NCI-H774 (cell line): ENCODE data around the gene CEP128.

Experiments used
- DNase-seq: peaks from one replicate; lab custom pipeline; 2025; lab: John Stamatoyannopoulos, UW

Gene CEP128

GRCh38 chr14:80545935-80546854, 395.3 kb downstream of the CEP128 start:
- DNase-seq = no peak

- no peak for DNase-seq
Observed at GRCh38 chr14:80544366-80544765, 397.2 kb downstream of the CEP128 start.

GRCh38 chr14:80543211-80543610, 398.3 kb downstream of the CEP128 start:
- DNase-seq = no peak

- no peak for DNase-seq
Observed at GRCh38 chr14:80538633-80539375, 402.7 kb downstream of the CEP128 start.

- DNase-seq = no peak
Observed at GRCh38 chr14:80537626-80538025, 403.9 kb downstream of the CEP128 start.

- DNase-seq = no peak
Observed at GRCh38 chr14:80536456-80536855, 405.1 kb downstream of the CEP128 start.

- no peak for DNase-seq
Observed at GRCh38 chr14:80535171-80535570, 406.4 kb downstream of the CEP128 start.

- DNase-seq = no peak
Observed at GRCh38 chr14:80523518-80524117, 417.9 kb downstream of the CEP128 start.

GRCh38 chr14:80522936-80523335, 418.6 kb downstream of the CEP128 start:
- DNase-seq = no peak

- DNase-seq = no peak
Observed at GRCh38 chr14:80522411-80522810, 419.1 kb downstream of the CEP128 start.

- no peak for DNase-seq
Observed at GRCh38 chr14:80521456-80521855, 420.1 kb downstream of the CEP128 start.

GRCh38 chr14:80519002-80519401, 422.5 kb downstream of the CEP128 start:
- no peak for DNase-seq

- no peak for DNase-seq
Observed at GRCh38 chr14:80518173-80518572, 423.4 kb downstream of the CEP128 start.

- no peak for DNase-seq
Observed at GRCh38 chr14:80507292-80507869, 434.2 kb downstream of the CEP128 start.

GRCh38 chr14:80504781-80505180, 436.8 kb downstream of the CEP128 start:
- no peak for DNase-seq

- no peak for DNase-seq
Observed at GRCh38 chr14:80498533-80498932, 443.0 kb downstream of the CEP128 start.

GRCh38 chr14:80496090-80496489, 445.4 kb downstream of the CEP128 start:
- no peak for DNase-seq

- DNase-seq = no peak
Observed at GRCh38 chr14:80494769-80495168, 446.8 kb downstream of the CEP128 start.

GRCh38 chr14:80493620-80494019, 447.9 kb downstream of the CEP128 start:
- no peak for DNase-seq

- no peak for DNase-seq
Observed at GRCh38 chr14:80491650-80492049, 449.9 kb downstream of the CEP128 start.

- no peak for DNase-seq
Observed at GRCh38 chr14:80491131-80491530, 450.4 kb downstream of the CEP128 start.

GRCh38 chr14:80489513-80489912, 452.0 kb downstream of the CEP128 start:
- DNase-seq = no peak
